Endothelial cell of umbilical vein (primary cell): ENCODE results near the gene OR56A1. TPM values are rescaled to one million over a fixed set of nuclear protein-coding genes. Genes with fewer than 3 reads are reported as not detected.

Source experiments
- BruUV-seq: library from RNA; stranded (reverse); fragments of 400-500 nt; replicated peaks from 2 replicates; lab custom pipeline; 2021; lab: Mats Ljungman, UMichigan
- CTCF ChIA-PET: fragments of 300-600, 350-600 bp; sonication (Branson Sonifier 250); formaldehyde crosslinking; loops from one replicate; lab custom pipeline; 2021; ENCODE audit warnings: antibody characterized with exemption, inconsistent platforms; lab: Charles Lee
- POLR2A ChIA-PET: fragments of 300-600, 350-600 bp; sonication (Branson Sonifier 250); formaldehyde crosslinking; loops from one replicate; lab custom pipeline; 2021; ENCODE audit warnings: antibody characterized with exemption, inconsistent platforms; lab: Charles Lee
- DNase-seq: peaks from one replicate; pipeline ENCODE4 v3.0.0-alpha.2; 2011; ENCODE audit warnings: low read depth, low spot score
- FAIRE-seq: peaks from 2 replicates; lab custom pipeline; 2011; peaks lifted over from hg19 to GRCh38; lab: Jason Lieb, UNC
- H2AFZ ChIP-seq: 2 replicates; pipeline ENCODE4 v1.6.0; 2012; ENCODE audit warnings: low read depth, low read length, control low read depth, inconsistent platforms
- H3K27ac ChIP-seq: 2 replicates; pipeline ENCODE4 v1.5.1; 2011; ENCODE audit warnings: low read depth, mild to moderate bottlenecking, control low read depth, low read length, moderate library complexity; ENCODE audit not compliant: insufficient read depth
- H3K27me3 ChIP-seq, 2 experiments: 2 replicates each; pipeline versions ENCODE4 v1.6.0 to v1.6.1; 2011; ENCODE audit warnings: low read length in 2 of 2, mixed read lengths in 1 of 2; ENCODE audit not compliant: control insufficient read depth in 2 of 2, insufficient read depth in 2 of 2
- H3K36me3 ChIP-seq, 2 experiments: 2 replicates in 1 of 2; 3 replicates in 1 of 2; pipeline ENCODE4 v1.5.1; 2011; ENCODE audit warnings: low read length in 2 of 2, mild to moderate bottlenecking in 1 of 2, moderate library complexity in 1 of 2; ENCODE audit not compliant: control insufficient read depth in 2 of 2, insufficient read depth in 2 of 2; ENCODE audit errors: extremely low read depth in 1 of 2
- H3K4me1 ChIP-seq: 3 replicates; pipeline ENCODE4 v1.5.1; 2011; ENCODE audit warnings: mild to moderate bottlenecking, low read length; ENCODE audit not compliant: control insufficient read depth, insufficient read depth; ENCODE audit errors: extremely low read depth
- H3K4me2 ChIP-seq: 2 replicates; pipeline ENCODE4 v1.6.1; 2011; ENCODE audit warnings: low read length, control low read depth, mixed read lengths; ENCODE audit not compliant: insufficient read depth
- H3K4me3 ChIP-seq, 3 experiments: fragments of 200-600 bp in 1 of 3; sonication (generic), shearing (Covaris generic) in 1 of 3; replicated peaks in 1 of 3; 2 replicates each; pipeline ENCODE4 v1.5.1; 2011 to 2016; ENCODE audit warnings: control low read depth in 3 of 3, low read length in 3 of 3, mild to moderate bottlenecking in 2 of 3, inconsistent platforms in 1 of 3, low read depth in 1 of 3, moderate library complexity in 1 of 3; ENCODE audit not compliant: insufficient read depth in 1 of 3
- H3K79me2 ChIP-seq: 2 replicates; pipeline ENCODE4 v1.6.0; 2012; ENCODE audit warnings: low read length, inconsistent platforms; ENCODE audit not compliant: control insufficient read depth, insufficient read depth
- H3K9ac ChIP-seq: replicated peaks from 2 replicates; pipeline ENCODE3; 2011; ENCODE audit warnings: low read length, control low read depth; ENCODE audit not compliant: insufficient read depth; ENCODE audit errors: extremely low read depth
- H3K9me1 ChIP-seq: replicated peaks from 3 replicates; pipeline ENCODE4 v1.6.0; 2011; ENCODE audit warnings: mild to moderate bottlenecking, low read length; ENCODE audit not compliant: control insufficient read depth, insufficient read depth; ENCODE audit errors: extremely low read depth
- H3K9me3 ChIP-seq: replicated peaks from 2 replicates; pipeline ENCODE4 v1.5.1; 2012; ENCODE audit warnings: low read length, inconsistent platforms; ENCODE audit not compliant: control insufficient read depth, insufficient read depth
- H4K20me1 ChIP-seq: replicated peaks from 2 replicates; pipeline ENCODE3; 2011; ENCODE audit warnings: mild to moderate bottlenecking, low read length; ENCODE audit not compliant: control insufficient read depth, insufficient read depth; ENCODE audit errors: extremely low read depth
- CTCF ChIP-seq, 2 donors: IDR thresholded peaks; 1 replicate in 1 of 2; 2 replicates in 1 of 2; pipeline ENCODE4 v1.5.1; 2011; ENCODE audit warnings: low read length in 2 of 2, mild to moderate bottlenecking in 2 of 2, moderate library complexity in 2 of 2, control low read depth in 1 of 2, inconsistent platforms in 1 of 2, low read depth in 1 of 2; ENCODE audit not compliant: insufficient read depth in 1 of 2; ENCODE audit errors: extremely low read depth in 1 of 2
- FOS ChIP-seq: IDR thresholded peaks from 2 replicates; pipeline ENCODE4 v1.6.1; 2011; ENCODE audit warnings: mild to moderate bottlenecking, low read length, moderate library complexity, borderline replicate concordance; ENCODE audit not compliant: insufficient read depth
- dilution Hi-C: fragments of 300-500 bp; cut with MboI; formaldehyde crosslinking; loops from one replicate; pipeline ENCODE4 v1.15.0; 2019; ENCODE audit warnings: low sequenced_read_pairs; ENCODE audit not compliant: extremely low pct_ligation_motif_present
- intact Hi-C: fragments of 100-400 bp; cut with micrococcal nuclease; formaldehyde crosslinking; loops from one replicate; pipeline ENCODE4 v1.10.0; 2022
- polyA plus RNA-seq, 4 experiments: library from polyadenylated mRNA; depleted of rRNA in 3 of 4; stranded (reverse) in 3 of 4; unstranded in 1 of 4; fragments of >200 nt; gene quantifications; 2 replicates each; pipeline versions ENCODE4 v1.2.1 to v1.2.3, GENCODE V29; 2011 to 2012; ENCODE audit warnings: missing spikeins in 1 of 4
- total RNA-seq: library from RNA; stranded (reverse); gene quantifications from 2 replicates; pipeline ENCODE4 v1.2.3, GENCODE V29; 2021

Gene OR56A1
- total and polyA plus RNA-seq, 2 donors (not counting 3 experiments of a cell fraction or from before 2014, with no cell fraction given) = not detected

- H3K27ac ChIP-seq = no peak within 1 kb of the TSS
- H3K4me3 ChIP-seq = no peak within 1 kb of the TSS
- DNase-seq = no peak
- intact Hi-C loops = no loop called here
- H3K4me1 ChIP-seq = no peaks in the 10 kb centered on the region
- no peak for TF ChIP-seq CTCF (IDR thresholded peaks at IDR 0.05; ENCODE audit: extremely low read depth in 1 of 2, insufficient read depth in 1 of 2, low read depth in 1 of 2, low read length in 2 of 2)
- H3K36me3 ChIP-seq = no peaks in the 10 kb centered on the region
- dilution Hi-C loops = no loop called here
- no peak for FAIRE-seq
- no peaks in the 10 kb centered on the region for H3K9me3 ChIP-seq
- no TSS peak for BruUV-seq
- no peak within 1 kb of the TSS for H2AFZ ChIP-seq
- H3K4me2 ChIP-seq = no peak within 1 kb of the TSS
- H3K9me1 ChIP-seq = no peaks in the 10 kb centered on the region
- no peaks in the 10 kb centered on the region for H4K20me1 ChIP-seq
- no peaks in the 10 kb centered on the region for H3K79me2 ChIP-seq
- H3K27me3 ChIP-seq = no peaks in the 10 kb centered on the region
- H3K9ac ChIP-seq = no peak within 1 kb of the TSS
- POLR2A ChIA-PET = no interaction called here
- CTCF ChIA-PET = interaction anchor here (1.2 kb wide), 1 partner anchor 376 kb away, joined by 4 read pairs; no protein-coding TSS in a partner anchor
These were observed 43.7 kb downstream of the OR56A1 start, which contains the start of gene OR52L1 for GRCh38 chr11:5986885-5987284. TSS of gene OR52L1 (minus strand) at chr11:5986985. CDS start at chr11:5986930, 55 bp downstream.

GRCh38 chr11:5983443-5983842 lies 47.1 kb downstream of the OR56A1 start:
- Histone ChIP-seq H3K4me3 (no peak overlapping the region), H3K36me3 (no peaks in the 10 kb centered on the region), H3K4me2 (no peak overlapping the region), H3K9me1 (no peaks in the 10 kb centered on the region), H3K4me1 (no peaks in the 10 kb centered on the region), H3K27ac (no peak overlapping the region), H2AFZ (no peak overlapping the region), H4K20me1 (no peaks in the 10 kb centered on the region), H3K9ac (no peak overlapping the region), H3K9me3 (no peaks in the 10 kb centered on the region), H3K27me3 (no peaks in the 10 kb centered on the region), H3K79me2 (no peaks in the 10 kb centered on the region)
- ChIA-PET POLR2A (no interaction called here), CTCF (no interaction called here)
- no peak for DNase-seq
- dilution Hi-C loops = no loop called here
- intact Hi-C loops = no loop called here
- TF ChIP-seq CTCF (IDR thresholded peaks at IDR 0.05; ENCODE audit: extremely low read depth in 1 of 2, insufficient read depth in 1 of 2, low read depth in 1 of 2, low read length in 2 of 2) (no peak), FOS (no peak)
- no peak for FAIRE-seq
- no TSS peak for BruUV-seq
